ENCODE data around the gene TNS1.

Gene TNS1

GRCh38 chr2:217929757-217930707 lies 72.8 kb downstream of the TNS1 start:
- DNase-seq (ENCODE audit: low read depth in 2 of 2) = no peak

GRCh38 chr2:217929272-217929671 lies 73.5 kb downstream of the TNS1 start:
- DNase-seq (ENCODE audit: low read depth in 2 of 2) = no peak

- DNase-seq (ENCODE audit: low read depth in 2 of 2) = no peak
Observed at GRCh38 chr2:217928324-217929181, 74.2 kb downstream of the TNS1 start.

GRCh38 chr2:217927601-217928323 lies 75.0 kb downstream of the TNS1 start:
- no peak for DNase-seq (ENCODE audit: low read depth in 2 of 2)

GRCh38 chr2:217926801-217927200 lies 76.0 kb downstream of the TNS1 start:
- no peak for DNase-seq (ENCODE audit: low read depth in 2 of 2)

- DNase-seq (ENCODE audit: low read depth in 2 of 2) = no peak
Observed at GRCh38 chr2:217924346-217924901, 78.4 kb downstream of the TNS1 start.

GRCh38 chr2:217923007-217923686 lies 79.6 kb downstream of the TNS1 start:
- no peak for DNase-seq (ENCODE audit: low read depth in 2 of 2)

- DNase-seq (ENCODE audit: low read depth in 2 of 2) = no peak
Observed at GRCh38 chr2:217922101-217923006, 80.4 kb downstream of the TNS1 start.

- no peak for DNase-seq (ENCODE audit: low read depth in 2 of 2)
Observed at GRCh38 chr2:217920879-217921603, 81.8 kb downstream of the TNS1 start.

GRCh38 chr2:217919781-217920351 lies 82.9 kb downstream of the TNS1 start:
- no peak for DNase-seq (ENCODE audit: low read depth in 2 of 2)

GRCh38 chr2:217919204-217919603 lies 83.6 kb downstream of the TNS1 start:
- no peak for DNase-seq (ENCODE audit: low read depth in 2 of 2)

- no peak for DNase-seq (ENCODE audit: low read depth in 2 of 2)
Observed at GRCh38 chr2:217918308-217919024, 84.3 kb downstream of the TNS1 start.

- no peak for DNase-seq (ENCODE audit: low read depth in 2 of 2)
Observed at GRCh38 chr2:217916504-217917254, 86.1 kb downstream of the TNS1 start.

GRCh38 chr2:217915706-217916105 lies 87.1 kb downstream of the TNS1 start:
- no peak for DNase-seq (ENCODE audit: low read depth in 2 of 2)

GRCh38 chr2:217914878-217915277 lies 87.9 kb downstream of the TNS1 start:
- no peak for DNase-seq (ENCODE audit: low read depth in 2 of 2)

GRCh38 chr2:217914078-217914477 lies 88.7 kb downstream of the TNS1 start:
- no peak for DNase-seq (ENCODE audit: low read depth in 2 of 2)

GRCh38 chr2:217913436-217913835 lies 89.4 kb downstream of the TNS1 start:
- DNase-seq (ENCODE audit: low read depth in 2 of 2) = no peak

Measured in stimulated activated CD8-positive, alpha-beta memory T cell treated with anti-CD3 and anti-CD28 coated beads, Interleukin-15, amount 100 ng/mL, for 4 hours (primary cell).